ENCODE results near the gene QRFP.

DNA sequence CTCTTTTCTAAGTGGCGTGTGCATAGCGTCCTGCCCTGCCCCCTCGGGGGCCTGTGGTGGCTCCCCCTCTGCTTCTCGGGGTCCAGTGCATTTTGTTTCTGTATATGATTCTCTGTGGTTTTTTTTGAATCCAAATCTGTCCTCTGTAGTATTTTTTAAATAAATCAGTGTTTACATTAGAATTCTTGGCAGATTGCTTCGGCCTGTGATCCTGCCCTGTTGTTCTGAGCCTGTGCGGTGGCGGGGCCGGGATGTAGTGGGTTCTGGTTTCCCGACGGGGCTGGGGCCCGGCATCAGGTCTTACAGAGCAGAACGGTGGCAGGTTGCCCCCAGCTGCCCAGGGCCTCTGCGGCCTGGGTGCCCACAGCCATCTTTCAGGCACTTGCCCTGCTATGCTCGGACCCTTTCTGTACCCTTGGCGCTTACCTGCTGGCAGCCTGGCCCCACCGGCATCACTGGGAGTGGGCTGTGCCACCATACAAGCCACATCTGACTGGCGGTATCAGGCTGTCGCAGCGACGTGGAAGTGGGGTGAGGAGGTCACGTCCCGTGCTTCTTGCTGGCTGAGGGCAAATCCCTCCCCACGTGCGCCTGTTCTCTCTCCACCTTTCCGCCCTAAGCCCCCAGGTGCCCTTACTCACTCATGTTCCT lies 9.0 kb downstream of the QRFP start:
- TF ChIP-seq CTCF (IDR thresholded peaks at IDR 0.05) (no peak), POLR2A (IDR thresholded peaks at IDR 0.05) (no peak)
